H1 (cell line): ENCODE measurements around the gene EPHA2. TPM values are rescaled to one million over a fixed set of nuclear protein-coding genes. Genes with fewer than 3 reads are reported as not detected.

Experiments
- ASH2L ChIP-seq: fragments of 200-600, 300-600 bp; sonication (generic); IDR thresholded peaks from one replicate; pipeline ENCODE4 v1.7.1; 2017; ENCODE audit warnings: low read length
- ATF3 ChIP-seq: IDR thresholded peaks from 2 replicates; pipeline ENCODE4 v1.6.1; 2011; ENCODE audit warnings: low read depth, mild to moderate bottlenecking, low read length; ENCODE audit not compliant: insufficient read depth
- CHD2 ChIP-seq: IDR thresholded peaks from 2 replicates; pipeline ENCODE4 v1.6.1; 2012; ENCODE audit warnings: low read length, improper control_type of control experiment
- CTBP2 ChIP-seq: IDR thresholded peaks from 2 replicates; pipeline ENCODE4 v1.7.0; 2011; ENCODE audit warnings: borderline replicate concordance, mild to moderate bottlenecking, moderate library complexity, mixed read lengths, low read length; ENCODE audit not compliant: insufficient read depth, insufficient read length
- EP300 ChIP-seq, 2 experiments: IDR thresholded peaks; 1 replicate in 1 of 2; 2 replicates in 1 of 2; pipeline ENCODE4 v1.6.1; 2011 to 2012; ENCODE audit warnings: low read depth in 2 of 2, low read length in 2 of 2, mild to moderate bottlenecking in 2 of 2, borderline replicate concordance in 1 of 2, inconsistent platforms in 1 of 2, moderate library complexity in 1 of 2
- GTF2F1 ChIP-seq: IDR thresholded peaks from 2 replicates; pipeline ENCODE4 v1.6.1; 2012; ENCODE audit warnings: low read depth, low read length, improper control_type of control experiment, borderline replicate concordance
- HDAC2 ChIP-seq, 2 experiments: fragments of 300-600 bp in 1 of 2; sonication (generic) in 1 of 2; IDR thresholded peaks; 2 replicates each; pipeline ENCODE4 v1.6.1; 2011 to 2012; ENCODE audit warnings: low read depth in 2 of 2, low read length in 2 of 2, mild to moderate bottlenecking in 2 of 2, moderate library complexity in 2 of 2, borderline replicate concordance in 1 of 2, inconsistent platforms in 1 of 2
- JUND ChIP-seq: IDR thresholded peaks from 2 replicates; pipeline ENCODE4 v1.6.1; 2011; ENCODE audit warnings: mild to moderate bottlenecking, improper control_type of control experiment, low read length
- KDM4A ChIP-seq: IDR thresholded peaks from one replicate; pipeline ENCODE4 v1.7.1; 2012; ENCODE audit warnings: low read depth, mild to moderate bottlenecking, moderate library complexity, low read length, inconsistent platforms; ENCODE audit not compliant: severe bottlenecking
- MAX ChIP-seq: IDR thresholded peaks from 2 replicates; pipeline ENCODE4 v1.6.1; 2012; ENCODE audit warnings: inconsistent platforms
- RFX5 ChIP-seq: IDR thresholded peaks from 2 replicates; pipeline ENCODE4 v1.6.1; 2011; ENCODE audit warnings: low read depth, low read length, improper control_type of control experiment, borderline replicate concordance
- SIN3A ChIP-seq, 2 experiments: IDR thresholded peaks in 1 of 2; conservative IDR thresholded peaks in 1 of 2; 2 replicates each; pipeline ENCODE4 v1.6.1; 2011 to 2012; ENCODE audit warnings: low read length in 2 of 2, improper control_type of control experiment in 1 of 2, low read depth in 1 of 2, mild to moderate bottlenecking in 1 of 2
- SP1 ChIP-seq: IDR thresholded peaks from 2 replicates; pipeline ENCODE4 v1.6.1; 2011; ENCODE audit warnings: low read depth, low read length
- TAF7 ChIP-seq: optimal IDR thresholded peaks from 2 replicates; pipeline ENCODE3; 2011; ENCODE audit warnings: low read depth, mild to moderate bottlenecking, inconsistent platforms, low read length, moderate library complexity, borderline replicate concordance
- TCF12 ChIP-seq: IDR thresholded peaks from 2 replicates; pipeline ENCODE4 v1.6.1; 2011; ENCODE audit warnings: low read depth, mild to moderate bottlenecking, low read length
- YY1 ChIP-seq: IDR thresholded peaks from 2 replicates; pipeline ENCODE4 v1.6.1; 2011; ENCODE audit warnings: low read depth, mild to moderate bottlenecking, low read length
- ZNF274 ChIP-seq: IDR thresholded peaks from 2 replicates; pipeline ENCODE4 v1.7.0; 2012; ENCODE audit warnings: low read length, borderline replicate concordance; ENCODE audit errors: extremely low read depth
- polyA plus RNA-seq, 7 experiments: library from polyadenylated mRNA; depleted of rRNA in 3 of 7; stranded (reverse) in 5 of 7; unstranded in 2 of 7; fragments of >200 nt in 5 of 7; fragments of 200-250 nt in 2 of 7; gene quantifications; 1 replicate in 5 of 7; 2 replicates in 1 of 7; 4 replicates in 1 of 7; pipeline versions ENCODE4 v1.2.1 to v1.2.3, GENCODE V29; 2011 to 2013; ENCODE audit warnings: missing spikeins in 2 of 7, mixed read lengths in 2 of 7
- total RNA-seq: library from RNA; stranded (reverse); fragmentation: NEBNext Ultra II Directional; extraction: Animal tissue kit (Norgen Biotek cat#: 25700); gene quantifications from 2 replicates; pipeline ENCODE4 v1.2.1, GENCODE V29; 2021

Gene EPHA2
- total and polyA plus RNA-seq, 2 of the 8 experiments (the other 6 are each of a cell fraction or from before 2014, with no cell fraction given), result 26.8 to 33.6 TPM

GRCh38 chr1:16181887-16182719, 26.2 kb upstream of the EPHA2 start (continued):
- TF ChIP-seq ASH2L (peak; percentile 42), ATF3 (no peak), GTF2F1 (no peak), SP1 (0 out of 2 replicates have a peak, but pooled peaks have one; percentile 44), HDAC2 (IDR thresholded peaks at IDR 0.05; ENCODE audit: borderline replicate concordance in 1 of 2, low read depth in 2 of 2, low read length in 2 of 2) (no peak), TAF7 (no peak), CTBP2 (no peak), SIN3A (conservative IDR thresholded peaks at IDR 0.05 in 1 of 2, IDR thresholded peaks at IDR 0.05 in 1 of 2; ENCODE audit: low read depth in 1 of 2, low read length in 2 of 2) (0 out of 4 replicates have a peak, but pooled peaks of 1 of the 2 experiments have one; percentile 37), TCF12 (no peak), MAX (no peak), EP300 (IDR thresholded peaks at IDR 0.05; ENCODE audit: borderline replicate concordance in 1 of 2, low read depth in 2 of 2, low read length in 2 of 2) (0 out of 3 replicates have a peak, but pooled peaks of 1 of the 2 experiments have one; percentile 14), YY1 (no peak), JUND (peak; percentile 93), CHD2 (no peak), ZNF274 (no peak), KDM4A (no peak), RFX5 (no peak)
